ENCODE measurements around the gene COX14. TPM values are rescaled to one million over a fixed set of nuclear protein-coding genes. Genes with fewer than 3 reads are reported as not detected.

The COX14 gene
- total RNA-seq, 1 experiment from 2014 or later, result 41.0 TPM

- no peak overlapping the region for H3K9ac ChIP-seq (ENCODE audit: low read length)
- H3K4me2 ChIP-seq (ENCODE audit: low read length), result no peak overlapping the region
- no peaks in the 10 kb centered on the region for H3K36me3 ChIP-seq (ENCODE audit: control insufficient read depth in 1 of 2, insufficient read depth in 2 of 2, low read length in 2 of 2)
- ATAC-seq, result no peak
- no peak overlapping the region for H3K4me3 ChIP-seq (replicated peaks in 1 of 2; ENCODE audit: low read depth in 1 of 2, low read length in 2 of 2)
- no peaks in the 10 kb centered on the region for H4K20me1 ChIP-seq (ENCODE audit: insufficient read depth)
- H3K9me2 ChIP-seq (ENCODE audit: insufficient read depth), result no peaks in the 10 kb centered on the region
- TF ChIP-seq RAD21 (IDR thresholded peaks at IDR 0.05; ENCODE audit: low read depth) (no peak), EZH2 (IDR thresholded peaks at IDR 0.05) (no peak), SP1 (IDR thresholded peaks at IDR 0.05; ENCODE audit: low read depth) (no peak), ZFX (IDR thresholded peaks at IDR 0.05) (no peak), FOSL1 (IDR thresholded peaks at IDR 0.05; ENCODE audit: low read depth) (no peak), YY1 (IDR thresholded peaks at IDR 0.05; ENCODE audit: extremely low read depth, insufficient replicate concordance, low read depth, low read length) (no peak), SIN3A (IDR thresholded peaks at IDR 0.05; ENCODE audit: low read depth) (no peak), POLR2AphosphoS5 (IDR thresholded peaks at IDR 0.05; ENCODE audit: low read depth, low read length) (no peak), CBX3 (IDR thresholded peaks at IDR 0.05; ENCODE audit: low read depth) (no peak), EGR1 (IDR thresholded peaks at IDR 0.05; ENCODE audit: low read depth) (no peak), SRF (IDR thresholded peaks at IDR 0.05; ENCODE audit: low read depth) (no peak), POLR2A (IDR thresholded peaks at IDR 0.05; ENCODE audit: borderline replicate concordance, extremely low read depth, insufficient read depth, insufficient read length) (no peak), JUND (IDR thresholded peaks at IDR 0.05) (no peak), ELF1 (IDR thresholded peaks at IDR 0.05; ENCODE audit: borderline replicate concordance, low read depth) (no peak), CEBPB (IDR thresholded peaks at IDR 0.05; ENCODE audit: low read depth) (no peak)
- TF ChIP-seq, protein P1, sequence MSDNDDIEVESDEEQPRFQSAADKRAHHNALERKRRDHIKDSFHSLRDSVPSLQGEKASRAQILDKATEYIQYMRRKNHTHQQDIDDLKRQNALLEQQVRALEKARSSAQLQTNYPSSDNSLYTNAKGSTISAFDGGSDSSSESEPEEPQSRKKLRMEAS (IDR thresholded peaks at IDR 0.05), result no peak
- TF ChIP-seq, protein P2, sequence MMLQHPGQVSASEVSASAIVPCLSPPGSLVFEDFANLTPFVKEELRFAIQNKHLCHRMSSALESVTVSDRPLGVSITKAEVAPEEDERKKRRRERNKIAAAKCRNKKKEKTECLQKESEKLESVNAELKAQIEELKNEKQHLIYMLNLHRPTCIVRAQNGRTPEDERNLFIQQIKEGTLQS (IDR thresholded peaks at IDR 0.05), result no peak
- TF ChIP-seq, protein P3, sequence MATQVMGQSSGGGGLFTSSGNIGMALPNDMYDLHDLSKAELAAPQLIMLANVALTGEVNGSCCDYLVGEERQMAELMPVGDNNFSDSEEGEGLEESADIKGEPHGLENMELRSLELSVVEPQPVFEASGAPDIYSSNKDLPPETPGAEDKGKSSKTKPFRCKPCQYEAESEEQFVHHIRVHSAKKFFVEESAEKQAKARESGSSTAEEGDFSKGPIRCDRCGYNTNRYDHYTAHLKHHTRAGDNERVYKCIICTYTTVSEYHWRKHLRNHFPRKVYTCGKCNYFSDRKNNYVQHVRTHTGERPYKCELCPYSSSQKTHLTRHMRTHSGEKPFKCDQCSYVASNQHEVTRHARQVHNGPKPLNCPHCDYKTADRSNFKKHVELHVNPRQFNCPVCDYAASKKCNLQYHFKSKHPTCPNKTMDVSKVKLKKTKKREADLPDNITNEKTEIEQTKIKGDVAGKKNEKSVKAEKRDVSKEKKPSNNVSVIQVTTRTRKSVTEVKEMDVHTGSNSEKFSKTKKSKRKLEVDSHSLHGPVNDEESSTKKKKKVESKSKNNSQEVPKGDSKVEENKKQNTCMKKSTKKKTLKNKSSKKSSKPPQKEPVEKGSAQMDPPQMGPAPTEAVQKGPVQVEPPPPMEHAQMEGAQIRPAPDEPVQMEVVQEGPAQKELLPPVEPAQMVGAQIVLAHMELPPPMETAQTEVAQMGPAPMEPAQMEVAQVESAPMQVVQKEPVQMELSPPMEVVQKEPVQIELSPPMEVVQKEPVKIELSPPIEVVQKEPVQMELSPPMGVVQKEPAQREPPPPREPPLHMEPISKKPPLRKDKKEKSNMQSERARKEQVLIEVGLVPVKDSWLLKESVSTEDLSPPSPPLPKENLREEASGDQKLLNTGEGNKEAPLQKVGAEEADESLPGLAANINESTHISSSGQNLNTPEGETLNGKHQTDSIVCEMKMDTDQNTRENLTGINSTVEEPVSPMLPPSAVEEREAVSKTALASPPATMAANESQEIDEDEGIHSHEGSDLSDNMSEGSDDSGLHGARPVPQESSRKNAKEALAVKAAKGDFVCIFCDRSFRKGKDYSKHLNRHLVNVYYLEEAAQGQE (IDR thresholded peaks at IDR 0.05; ENCODE audit: low read depth), result no peak
- BruUV-seq (replicated peaks), result no TSS peak
- H3K27ac ChIP-seq (ENCODE audit: low read depth, low read length), result no peak overlapping the region
- intact Hi-C loops (cut with micrococcal nuclease), result no loop called here
- no peaks in the 10 kb centered on the region for H3K27me3 ChIP-seq (ENCODE audit: insufficient read depth, low read length)
- CTCF ChIA-PET, result no interaction called here
- no peak overlapping the region for H2AFZ ChIP-seq (ENCODE audit: low read depth, low read length, poor library complexity, severe bottlenecking)
- POLR2A ChIA-PET, result no interaction called here
- H3K79me2 ChIP-seq (ENCODE audit: insufficient read depth, low read length), result peaks cover 21% of the 10 kb centered on the region
- peaks cover 0 to 6% of the 10 kb centered on the region in 2 experiments; a peak in 1 of 4 replicates for H3K4me1 ChIP-seq (ENCODE audit: control insufficient read depth in 1 of 2, insufficient read depth in 2 of 2, low read length in 2 of 2)
- no peak for DNase-seq (ENCODE audit: low read depth, low spot score)
- H3K9me3 ChIP-seq (ENCODE audit: control insufficient read depth in 1 of 2, insufficient read depth in 1 of 2, low read depth in 1 of 2, low read length in 2 of 2), result no peaks in the 10 kb centered on the region
- RAD21 ChIA-PET (ENCODE audit: low non-redundant PET in 1 of 2, low total read pairs in 2 of 2, uncharacterized antibody in 2 of 2, unreplicated experiment in 2 of 2), result no interaction called here
Measured at GRCh38 chr12:50160643-50161042, 48.6 kb downstream of the COX14 start.

All from HCT116 (cell line).